MM.1S (cell line): ENCODE results near the gene SIN3A.

Experiments
- DNase-seq: peaks from one replicate; pipeline ENCODE4 v3.0.0-alpha.2; 2015
- H2AFZ ChIP-seq: fragments of 300-600 bp; sonication (generic); 2 replicates; pipeline ENCODE4 v1.6.0; 2016; ENCODE audit warnings: antibody characterized with exemption, low read length
- H3F3A ChIP-seq: fragments of 300-600 bp; sonication (generic); 2 replicates; pipeline ENCODE4 v1.6.1; 2016; ENCODE audit warnings: mild to moderate bottlenecking, antibody characterized with exemption, low read length, moderate library complexity, mixed read lengths; ENCODE audit not compliant: insufficient read depth
- H3K27ac ChIP-seq: fragments of 300-600 bp; sonication (generic); 2 replicates; pipeline ENCODE4 v1.5.1; 2016; ENCODE audit warnings: mild to moderate bottlenecking, low read length
- H3K27me3 ChIP-seq: fragments of 300-600 bp; sonication (generic); replicated peaks from 2 replicates; pipeline ENCODE4 v1.6.0; 2016; ENCODE audit warnings: low read length; ENCODE audit not compliant: insufficient read depth
- H3K36me3 ChIP-seq: fragments of 300-600 bp; sonication (generic); replicated peaks from 2 replicates; pipeline ENCODE4 v1.6.1; 2016; ENCODE audit warnings: mild to moderate bottlenecking, low read length, mixed read lengths; ENCODE audit not compliant: insufficient read depth
- H3K4me1 ChIP-seq: fragments of 300-600 bp; sonication (generic); 2 replicates; pipeline ENCODE4 v1.6.1; 2016; ENCODE audit warnings: low read length, mixed read lengths
- H3K4me2 ChIP-seq: fragments of 300-600 bp; sonication (generic); 2 replicates; pipeline ENCODE4 v1.6.0; 2016; ENCODE audit warnings: low read depth, low read length
- H3K4me3 ChIP-seq: fragments of 300-600 bp; sonication (generic); 2 replicates; pipeline ENCODE4 v1.5.1; 2016; ENCODE audit warnings: low read length, mixed read lengths
- H3K79me2 ChIP-seq: fragments of 300-600 bp; sonication (generic); 2 replicates; pipeline ENCODE4 v1.6.1; 2016; ENCODE audit warnings: mixed run types, low read length, mixed read lengths
- H3K9ac ChIP-seq: fragments of 300-600 bp; sonication (generic); 2 replicates; pipeline ENCODE4 v1.6.1; 2016; ENCODE audit warnings: low read length, mixed read lengths
- H3K9me2 ChIP-seq: fragments of 300-600 bp; sonication (generic); replicated peaks from 2 replicates; pipeline ENCODE4 v1.6.1; 2016; ENCODE audit warnings: mild to moderate bottlenecking, low read length, mixed read lengths; ENCODE audit not compliant: insufficient read depth
- H3K9me3 ChIP-seq: fragments of 300-600 bp; sonication (generic); replicated peaks from 2 replicates; pipeline ENCODE4 v1.6.1; 2016; ENCODE audit warnings: mild to moderate bottlenecking, low read length, mixed read lengths; ENCODE audit not compliant: insufficient read depth
- H4K20me1 ChIP-seq: fragments of 300-600 bp; sonication (generic); 2 replicates; pipeline ENCODE4 v1.6.1; 2016; ENCODE audit warnings: mild to moderate bottlenecking, low read length, moderate library complexity, mixed read lengths; ENCODE audit not compliant: insufficient read depth
- CTCF ChIP-seq: fragments of 300-600 bp; sonication (generic); IDR thresholded peaks from 2 replicates; pipeline ENCODE4 v1.5.1; 2016; ENCODE audit warnings: antibody characterized with exemption, low read length, mixed read lengths
- EZH2 ChIP-seq: fragments of 300-600 bp; sonication (generic); optimal IDR thresholded peaks from 2 replicates; pipeline ENCODE3; 2017; ENCODE audit warnings: low read depth, mild to moderate bottlenecking, antibody characterized with exemption, low read length, mixed read lengths
- EZH2phosphoT487 ChIP-seq: fragments of 300-600 bp; sonication (generic); IDR thresholded peaks from 2 replicates; pipeline ENCODE4 v1.6.1; 2018; ENCODE audit warnings: antibody characterized with exemption, low read length

SIN3A gene

GRCh38 chr15:75452364-75452864, 924 bp upstream of the SIN3A start:
- Histone ChIP-seq H3K4me3 (peak overlapping the region; percentile 71), H3K27ac (peak overlapping the region; percentile 98), H3K79me2 (peaks cover 43% of the 10 kb centered on the region), H3K36me3 (no peaks in the 10 kb centered on the region), H3K4me2 (peak overlapping the region; percentile 93), H4K20me1 (peaks cover 22% of the 10 kb centered on the region), H3K4me1 (peaks cover 14% of the 10 kb centered on the region), H2AFZ (0 out of 2 replicates have a peak overlapping the region, but pooled peaks have one; percentile 10), H3K9me2 (no peaks in the 10 kb centered on the region), H3K9me3 (no peaks in the 10 kb centered on the region), H3K27me3 (no peaks in the 10 kb centered on the region), H3F3A (peaks cover 45% of the 10 kb centered on the region), H3K9ac (peak overlapping the region; percentile 96)
- TF ChIP-seq EZH2 (no peak), EZH2phosphoT487 (no peak), CTCF (no peak)
- peak; percentile 91 for DNase-seq

GRCh38 chr15:75451202-75451673, 252 bp downstream of the SIN3A start:
- H3K27me3 ChIP-seq, result no peaks in the 10 kb centered on the region
- H2AFZ ChIP-seq, result no peak overlapping the region
- H3F3A ChIP-seq, result peaks cover 42% of the 10 kb centered on the region
- H4K20me1 ChIP-seq, result peaks cover 33% of the 10 kb centered on the region
- H3K4me2 ChIP-seq, result 0 out of 2 replicates have a peak overlapping the region, but pooled peaks have one; percentile 32
- H3K36me3 ChIP-seq, result no peaks in the 10 kb centered on the region
- peaks cover 55% of the 10 kb centered on the region for H3K79me2 ChIP-seq
- TF ChIP-seq CTCF (no peak), EZH2 (no peak), EZH2phosphoT487 (no peak)
- H3K9me2 ChIP-seq, result no peaks in the 10 kb centered on the region
- H3K4me1 ChIP-seq, result peaks cover 9% of the 10 kb centered on the region
- no peaks in the 10 kb centered on the region for H3K9me3 ChIP-seq
- no peak for DNase-seq
- H3K9ac ChIP-seq, result peak overlapping the region; percentile 90
- H3K27ac ChIP-seq, result peak overlapping the region; percentile 90
- peak overlapping the region; percentile 91 for H3K4me3 ChIP-seq

GRCh38 chr15:75450307-75451201, 936 bp downstream of the SIN3A start:
- H3K9me2 ChIP-seq, result no peaks in the 10 kb centered on the region
- peak overlapping the region; percentile 89 for H3K4me2 ChIP-seq
- TF ChIP-seq EZH2 (no peak), EZH2phosphoT487 (no peak), CTCF (no peak)
- H4K20me1 ChIP-seq, result peaks cover 37% of the 10 kb centered on the region
- peak overlapping the region; percentile 90; the same call in 1 of the 2 replicates for H3K27ac ChIP-seq
- H3K27me3 ChIP-seq, result no peaks in the 10 kb centered on the region
- H3K36me3 ChIP-seq, result no peaks in the 10 kb centered on the region
- no peak overlapping the region for H2AFZ ChIP-seq
- peaks cover 9% of the 10 kb centered on the region for H3K4me1 ChIP-seq
- no peaks in the 10 kb centered on the region for H3K9me3 ChIP-seq
- peaks cover 62% of the 10 kb centered on the region for H3K79me2 ChIP-seq
- H3K4me3 ChIP-seq, result peak overlapping the region; percentile 91
- peaks cover 37% of the 10 kb centered on the region for H3F3A ChIP-seq
- peak overlapping the region; percentile 37; the same call in 1 of the 2 replicates for H3K9ac ChIP-seq
- peak; percentile 96 for DNase-seq
